ENCODE measurements around the gene PIERCE2. TPM values are rescaled to one million over a fixed set of nuclear protein-coding genes. Genes with fewer than 3 reads are reported as not detected.

PIERCE2 gene
- total and polyA plus RNA-seq, 2 experiments from 2014 or later, result 2.6 to 3.8 TPM

GRCh38 chr15:55361048-55361447, 47.2 kb upstream of the PIERCE2 start:
- TF ChIP-seq POLR2AphosphoS5 (IDR thresholded peaks at IDR 0.05; ENCODE audit: low read depth) (no peak), JUNB (IDR thresholded peaks at IDR 0.05; ENCODE audit: unreplicated experiment) (no peak), EZH2phosphoT487 (IDR thresholded peaks at IDR 0.05; ENCODE audit: unreplicated experiment) (no peak), STAT1 (IDR thresholded peaks at IDR 0.05; ENCODE audit: unreplicated experiment) (no peak), ZNF114 (CRISPR knock-in tag; IDR thresholded peaks at IDR 0.05) (no peak), ETS1 (IDR thresholded peaks at IDR 0.05) (no peak), EZH2 (IDR thresholded peaks at IDR 0.05; ENCODE audit: low read depth, unreplicated experiment) (no peak), REST (IDR thresholded peaks at IDR 0.05; ENCODE audit: unreplicated experiment) (no peak), CTCF (conservative IDR thresholded peaks at IDR 0.05; ENCODE audit: low read depth in 2 of 2) (no peak), CREB1 (CRISPR knock-in tag; IDR thresholded peaks at IDR 0.05; ENCODE audit: low read depth) (no peak), NANOG (IDR thresholded peaks at IDR 0.05; ENCODE audit: borderline replicate concordance) (no peak), ZNF462 (CRISPR knock-in tag; IDR thresholded peaks at IDR 0.05) (no peak), ZNF331 (CRISPR knock-in tag; IDR thresholded peaks at IDR 0.05; ENCODE audit: low read depth) (no peak)
- ATAC-seq, result no peak
- no peak overlapping the region for H3K4me3 ChIP-seq

More at GRCh38 chr15:55361048-55361447, 47.2 kb upstream of the PIERCE2 start:
- no peak overlapping the region for H3K4me3 Mint-ChIP-seq
- Histone ChIP-seq H3K27ac (ENCODE audit: low read depth) (no peak overlapping the region; the same call in 1 of the 2 replicates), H4K20me1 (replicated peaks; ENCODE audit: insufficient read depth) (no peaks in the 10 kb centered on the region), H3F3A (replicated peaks; ENCODE audit: low read depth) (no peaks in the 10 kb centered on the region), H3K27me3 (ENCODE audit: insufficient read depth) (no peaks in the 10 kb centered on the region), H3K79me2 (replicated peaks; ENCODE audit: insufficient read depth) (no peaks in the 10 kb centered on the region), H2AFZ (no peak overlapping the region), H3K36me3 (ENCODE audit: insufficient read depth) (no peaks in the 10 kb centered on the region), H3K9me2 (ENCODE audit: insufficient read depth) (no peaks in the 10 kb centered on the region), H3K4me2 (no peak overlapping the region), H3K4me1 (ENCODE audit: insufficient read depth) (no peaks in the 10 kb centered on the region; the same call in 1 of the 2 replicates)
- no peak overlapping the region for H3K27ac Mint-ChIP-seq
- no peak for DNase-seq (ENCODE audit: low spot score)
- H3K27me3 Mint-ChIP-seq (ENCODE audit: insufficient read depth, low read depth, poor library complexity), result no peaks in the 10 kb centered on the region
- no peaks in the 10 kb centered on the region for H3K36me3 Mint-ChIP-seq (ENCODE audit: low read depth)
- peaks cover 9% of the 10 kb centered on the region; the same call in 2 of the 3 replicates for H3K4me1 Mint-ChIP-seq
- no peaks in the 10 kb centered on the region; the same call in 2 of the 3 replicates for H3K9me3 Mint-ChIP-seq
